GM19328 (cell line): Measurements from ENCODE around the gene ZNF174.

Experiments
- ATAC-seq: cut with Tn5 transposase; IDR thresholded peaks from one replicate; pipeline ENCODE4 v1.9.1; 2021; ENCODE audit warnings: mild to moderate bottlenecking, moderate library complexity; ENCODE audit not compliant: unreplicated experiment

Gene ZNF174

GRCh38 chr16:3443108-3444031 lies 42.4 kb downstream of the ZNF174 start, which contains the start of the genes NAA60 and ZNF597:
NAA60 (plus strand) TSS chr16:3443680; CDS start chr16:3476228, 32,548 bp downstream.
ZNF597 (minus strand) TSS chr16:3443504; CDS start chr16:3443153, 351 bp downstream.
- peak; percentile 84 for ATAC-seq

GRCh38 chr16:3444032-3444388 lies 43.0 kb downstream of the ZNF174 start:
- ATAC-seq, result peak; percentile 27

DNA sequence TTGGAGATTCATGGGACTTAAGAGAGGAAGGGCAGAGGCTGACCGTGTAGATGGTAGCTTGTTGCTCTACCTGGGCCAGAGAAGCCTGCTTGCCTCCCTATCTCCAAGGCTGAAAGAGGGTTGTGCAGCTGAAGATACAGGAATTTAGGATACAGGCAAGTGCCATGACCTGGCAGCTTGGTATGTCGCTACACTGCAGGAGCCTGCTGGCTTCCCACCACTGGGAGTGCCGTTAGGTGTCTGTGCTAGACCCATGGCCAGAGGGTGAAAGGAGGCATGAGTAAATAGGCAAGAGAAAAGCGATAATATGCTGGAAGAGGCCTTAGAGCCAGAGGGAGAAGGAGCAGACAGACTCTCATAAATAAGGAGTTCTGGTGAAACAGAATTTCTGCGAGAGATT lies 53.1 kb downstream of the ZNF174 start:
- no peak for ATAC-seq

- no peak for ATAC-seq
Measured at GRCh38 chr16:3454631-3455147, 53.7 kb downstream of the ZNF174 start.

- ATAC-seq, result peak; percentile 77
Measured at GRCh38 chr16:3457434-3458252, 56.6 kb downstream of the ZNF174 start.

DNA sequence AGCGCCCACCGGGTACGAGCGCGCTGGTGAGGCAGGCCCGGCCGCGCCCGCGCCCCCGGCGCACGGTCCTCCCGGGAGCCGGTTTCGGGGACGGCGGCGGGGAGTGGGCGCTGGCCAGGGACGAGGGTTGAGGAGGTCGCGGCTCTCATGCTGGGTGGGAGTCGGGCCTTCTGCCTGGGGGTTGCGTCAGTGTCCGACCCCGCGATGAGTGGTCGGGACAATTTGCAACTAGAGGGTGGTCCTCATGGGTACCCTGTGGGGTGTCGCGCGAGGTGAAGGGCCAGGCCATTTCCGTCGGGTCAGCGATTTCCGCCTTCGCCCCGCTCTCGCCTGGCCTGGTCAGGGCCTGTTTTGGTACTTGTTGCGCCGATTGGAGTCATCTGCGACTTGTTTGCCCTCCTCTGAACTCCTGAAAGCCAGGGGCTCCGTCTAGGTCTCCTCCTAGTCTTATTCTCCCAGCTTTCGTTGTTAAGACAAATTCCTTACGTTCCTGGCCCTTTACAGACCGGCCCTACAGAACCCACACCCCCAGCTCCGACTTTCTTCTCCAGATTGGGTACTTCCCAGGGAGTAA lies 57.4 kb downstream of the ZNF174 start:
- peak; percentile 2 for ATAC-seq

GRCh38 chr16:3458852-3459361 lies 57.9 kb downstream of the ZNF174 start:
- no peak for ATAC-seq
